Retinal pigment epithelial cell (primary cell): ENCODE data around the gene ZKSCAN2.

ENCODE experiments used
- DNase-seq: peaks from one replicate; pipeline ENCODE4 v3.0.0-alpha.2; 2010; ENCODE audit warnings: low read depth
- H3K4me3 ChIP-seq: 2 replicates; pipeline ENCODE4 v1.5.1; 2011; ENCODE audit warnings: mild to moderate bottlenecking, low read length, control low read depth, moderate library complexity
- CTCF ChIP-seq: conservative IDR thresholded peaks from 2 replicates; pipeline ENCODE4 v1.5.1; 2011; ENCODE audit warnings: low read depth, low read length, control low read depth, inconsistent platforms

ZKSCAN2 gene

GRCh38 chr16:25224731-25225319, 32.8 kb downstream of the ZKSCAN2 start:
- TF ChIP-seq CTCF, result no peak
- DNase-seq, result no peak
- H3K4me3 ChIP-seq, result no peak overlapping the region

GRCh38 chr16:25223964-25224363, 33.7 kb downstream of the ZKSCAN2 start:
- no peak overlapping the region for H3K4me3 ChIP-seq
- no peak for TF ChIP-seq CTCF
- no peak for DNase-seq

- TF ChIP-seq CTCF, result no peak
- no peak overlapping the region for H3K4me3 ChIP-seq
- DNase-seq, result no peak
These were observed 34.7 kb downstream of the ZKSCAN2 start for GRCh38 chr16:25222959-25223358.

GRCh38 chr16:25219070-25219737, 38.4 kb downstream of the ZKSCAN2 start:
- DNase-seq, result no peak
- no peak overlapping the region for H3K4me3 ChIP-seq
- TF ChIP-seq CTCF, result no peak

GRCh38 chr16:25217921-25218320, 39.7 kb downstream of the ZKSCAN2 start:
- no peak for TF ChIP-seq CTCF
- no peak overlapping the region for H3K4me3 ChIP-seq
- DNase-seq, result no peak

- TF ChIP-seq CTCF, result no peak
- DNase-seq, result no peak
- H3K4me3 ChIP-seq, result no peak overlapping the region
These were observed 40.5 kb downstream of the ZKSCAN2 start for GRCh38 chr16:25217112-25217511.
